GM08714 (cell line): ENCODE measurements around the gene PLD5.
"Not testable (repeated sequence)": the region's sequence is repeated elsewhere in the genome, so short reads cannot be mapped to it uniquely, and the experiment has no call there.

Experiments
- H3K4me3 ChIP-seq: fragments of 200-500 bp; sonication (Bioruptor generic); 2 replicates; pipeline ENCODE4 v1.5.1; 2014; ENCODE audit warnings: mild to moderate bottlenecking, low read length, inconsistent platforms
- ZNF274 ChIP-seq: IDR thresholded peaks from 2 replicates; pipeline ENCODE4 v1.6.1; 2012; ENCODE audit warnings: mild to moderate bottlenecking, low read depth, low read length

The PLD5 gene

DNA sequence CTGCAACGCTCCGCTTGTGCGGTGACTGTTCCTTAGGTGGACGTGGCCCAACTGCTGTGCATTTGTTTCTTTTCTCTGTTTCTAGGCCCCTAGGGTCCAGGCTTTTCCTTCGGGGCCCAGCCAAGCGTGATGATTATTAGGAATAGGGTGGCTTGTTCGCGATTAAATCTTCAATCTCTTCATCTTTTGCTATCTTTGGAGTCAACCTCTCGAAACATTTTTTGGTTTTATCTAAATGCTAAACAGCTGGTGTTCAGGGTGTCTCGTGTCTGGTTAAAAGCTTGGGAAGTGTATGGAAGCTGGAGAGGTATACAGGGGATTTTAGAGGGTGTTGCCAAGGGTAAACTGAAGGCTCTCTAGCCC, 844 bp upstream of the PLD5 start:
- TF ChIP-seq ZNF274, result no peak
- H3K4me3 ChIP-seq, result no peak overlapping the region; the same call in 1 of the 2 replicates

DNA sequence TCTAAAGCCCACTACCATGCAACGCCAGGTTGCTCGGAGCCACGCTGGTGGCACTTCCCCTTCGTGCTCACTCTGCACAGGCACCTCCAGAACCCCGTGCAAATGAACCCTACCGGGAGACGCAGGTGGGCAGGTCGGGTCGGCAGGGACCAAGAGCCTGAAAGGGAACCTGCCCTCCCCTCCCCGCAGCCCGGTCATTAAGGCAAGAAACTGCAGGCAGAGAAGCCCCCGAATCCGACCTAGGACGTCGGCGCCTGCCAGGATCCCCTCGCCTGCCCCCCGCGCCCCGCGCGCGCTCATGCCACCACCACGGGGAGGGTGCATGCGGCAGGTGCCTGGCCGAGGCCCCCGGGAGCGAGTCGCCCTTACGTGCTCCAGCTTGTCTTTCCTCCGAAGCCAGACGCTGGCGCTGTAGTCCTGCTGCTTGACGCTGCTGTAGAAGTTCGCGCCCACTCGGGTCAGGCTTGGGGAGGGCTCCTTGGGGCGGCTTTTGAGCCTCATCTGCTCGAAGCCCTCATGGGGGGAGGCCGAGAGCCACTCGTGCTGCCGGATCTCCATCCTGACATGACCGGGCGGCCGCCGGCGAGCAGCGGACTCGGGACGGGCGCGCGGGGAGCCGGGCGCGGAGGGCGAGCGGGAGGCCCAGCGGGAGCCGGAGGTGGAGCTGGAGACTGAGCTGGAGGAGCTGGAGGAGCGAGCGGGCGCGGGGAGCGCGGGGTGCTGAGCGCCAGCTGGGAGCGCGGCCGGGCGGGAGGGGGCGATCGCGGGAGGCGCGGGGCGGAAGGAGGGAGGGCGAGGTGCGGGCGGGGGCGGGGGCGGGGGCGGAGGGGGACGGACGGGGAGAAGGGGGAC, 552 bp downstream of the PLD5 start:
- TF ChIP-seq ZNF274, result no peak
- H3K4me3 ChIP-seq, result peak overlapping the region; percentile 36; the same call in 1 of the 2 replicates

DNA sequence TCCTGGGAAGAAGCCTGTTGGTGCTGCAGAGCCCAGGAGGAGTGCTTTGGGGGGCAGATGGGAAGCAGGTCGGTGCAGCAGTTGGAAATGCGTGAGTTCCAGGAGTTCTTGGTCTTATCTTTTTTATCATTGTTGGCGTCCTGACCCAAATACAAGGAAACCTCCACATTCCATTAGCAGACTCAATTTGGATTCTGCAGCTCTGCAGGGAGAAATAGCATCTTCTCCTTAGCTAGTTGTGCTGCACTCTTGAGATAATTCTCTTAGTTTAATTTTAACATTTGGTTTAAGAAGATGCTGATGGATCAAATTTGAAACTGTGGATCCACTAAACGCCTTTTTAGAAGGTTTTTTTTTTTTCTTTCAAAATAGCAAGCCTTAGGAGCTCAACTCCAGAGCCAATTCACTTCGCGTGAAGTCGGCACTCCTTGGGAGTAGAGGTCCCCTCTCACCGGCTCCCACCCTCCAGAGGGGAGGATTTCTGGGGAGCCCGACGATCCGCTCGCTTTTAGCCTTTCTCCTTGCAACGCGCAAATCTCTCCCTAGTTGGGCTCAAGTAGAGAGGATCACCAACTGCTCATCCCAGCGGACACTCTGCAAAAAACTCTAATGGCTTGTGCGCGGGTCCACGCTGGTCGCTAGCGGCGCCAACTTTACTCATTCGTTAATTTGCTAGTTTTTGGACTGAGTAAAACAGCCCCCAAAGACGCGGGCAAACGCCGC, 1.3 kb downstream of the PLD5 start:
- TF ChIP-seq ZNF274, result no peak
- H3K4me3 ChIP-seq, result no peak overlapping the region

DNA sequence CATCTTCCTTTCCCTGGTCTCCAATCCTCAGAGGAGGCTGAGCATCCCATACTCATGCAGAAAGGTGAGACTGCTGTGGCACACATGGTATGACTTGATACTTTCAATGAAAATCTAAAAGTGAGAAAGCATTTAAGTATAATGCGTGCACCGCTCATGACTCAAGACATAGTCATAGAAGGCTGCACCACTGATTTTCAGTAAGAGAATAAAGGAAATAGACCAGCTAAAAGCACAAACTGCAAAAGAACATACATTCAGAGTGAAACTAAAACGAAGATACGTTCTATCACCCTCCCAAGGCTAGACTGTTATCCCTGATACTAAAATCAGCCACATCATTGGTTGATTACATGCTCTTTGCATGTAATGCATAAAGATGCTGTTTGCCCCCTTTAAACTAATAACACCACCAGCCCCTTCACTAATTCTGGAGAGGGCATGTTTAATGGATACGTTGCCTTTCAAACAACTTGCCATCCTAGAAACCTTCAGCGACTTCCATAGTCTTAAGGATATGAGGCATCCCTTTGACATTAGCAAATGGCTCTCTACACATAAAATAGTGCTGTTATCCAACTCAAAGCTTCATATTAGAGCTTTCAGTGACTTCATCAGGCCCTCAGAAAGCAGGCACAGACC, 2.1 kb downstream of the PLD5 start:
- no peak for TF ChIP-seq ZNF274
- H3K4me3 ChIP-seq, result no peak overlapping the region

DNA sequence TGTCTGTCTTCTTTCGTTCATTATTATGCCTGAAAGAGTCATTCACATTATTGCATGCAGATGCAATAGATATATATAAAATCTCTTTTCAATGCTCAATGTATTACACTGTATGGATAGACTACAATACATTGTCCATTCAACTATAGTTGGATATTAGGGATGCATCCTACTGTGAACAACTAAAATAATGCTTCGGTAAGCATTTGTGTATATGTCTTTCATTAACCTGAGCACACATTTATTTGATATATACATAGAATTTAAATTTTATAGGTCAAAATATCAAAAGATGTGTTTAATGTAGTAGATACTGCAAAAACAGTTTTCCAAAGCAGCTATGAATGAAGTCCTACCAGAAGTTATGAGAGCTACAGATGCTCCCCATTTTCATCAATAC, 8.9 kb downstream of the PLD5 start:
- TF ChIP-seq ZNF274, result no peak
- H3K4me3 ChIP-seq, result no peak overlapping the region

DNA sequence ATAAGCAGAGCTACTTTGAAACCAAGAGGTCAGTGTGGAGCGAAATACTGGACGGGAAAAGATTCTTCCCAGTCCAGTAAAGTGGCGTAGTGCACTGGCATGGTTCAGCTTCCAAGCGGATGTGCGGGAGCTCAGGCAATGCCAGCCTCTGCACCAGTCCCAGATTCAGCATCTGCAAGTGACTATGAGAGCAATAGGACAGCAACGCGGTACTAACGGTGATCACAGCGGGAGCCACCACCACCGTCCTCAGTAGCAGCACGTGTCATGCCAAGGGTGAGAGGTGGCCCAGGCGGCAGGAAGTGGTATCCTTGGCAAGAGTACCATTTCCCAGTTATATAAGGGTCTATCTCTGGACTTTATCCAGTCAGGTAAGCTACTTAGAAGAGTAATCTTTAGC, 17.8 kb downstream of the PLD5 start:
- no peak overlapping the region for H3K4me3 ChIP-seq

DNA sequence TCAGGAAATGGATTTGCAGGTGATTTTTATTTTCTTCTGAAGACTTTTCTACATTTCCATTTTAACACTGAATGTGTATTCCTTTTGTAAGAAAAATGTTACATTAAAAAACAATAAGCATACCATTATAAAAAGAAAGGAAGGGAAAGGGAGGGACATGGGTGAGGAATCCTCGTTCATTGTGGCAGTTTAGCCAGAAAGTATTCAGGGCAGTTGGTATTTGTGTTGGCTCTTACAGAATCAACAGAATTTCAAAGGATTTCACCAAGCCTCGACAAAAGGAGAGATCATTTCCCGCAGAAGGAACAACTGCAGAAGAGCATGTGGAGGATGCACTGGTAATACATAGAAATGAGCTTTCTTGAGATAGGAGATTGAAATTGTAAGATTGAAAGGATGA, 35.0 kb downstream of the PLD5 start:
- no peak for TF ChIP-seq ZNF274
- no peak overlapping the region for H3K4me3 ChIP-seq

More for the DNA sequence above, 17.8 kb downstream of the PLD5 start:
- no peak for TF ChIP-seq ZNF274

DNA sequence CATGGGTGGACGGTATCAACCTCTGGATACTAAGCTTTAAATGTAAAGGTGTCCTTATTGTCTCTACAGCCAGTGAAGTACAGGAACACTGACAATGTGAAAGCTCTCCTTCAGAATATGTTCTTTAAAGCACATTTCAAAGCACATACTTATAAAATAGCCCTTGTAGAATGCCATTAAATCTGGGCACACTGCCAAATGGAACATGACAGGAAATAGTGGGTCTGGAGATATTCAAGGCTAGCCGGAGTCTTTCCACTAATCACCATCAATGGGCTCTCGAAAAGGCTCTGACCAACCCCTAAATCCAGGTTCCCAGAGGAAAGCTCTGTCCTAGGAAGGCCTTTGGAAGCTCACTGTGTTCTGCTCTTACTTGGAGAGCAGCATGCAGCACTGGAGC, 46.6 kb downstream of the PLD5 start:
- H3K4me3 ChIP-seq, result no peak overlapping the region
- no peak for TF ChIP-seq ZNF274

DNA sequence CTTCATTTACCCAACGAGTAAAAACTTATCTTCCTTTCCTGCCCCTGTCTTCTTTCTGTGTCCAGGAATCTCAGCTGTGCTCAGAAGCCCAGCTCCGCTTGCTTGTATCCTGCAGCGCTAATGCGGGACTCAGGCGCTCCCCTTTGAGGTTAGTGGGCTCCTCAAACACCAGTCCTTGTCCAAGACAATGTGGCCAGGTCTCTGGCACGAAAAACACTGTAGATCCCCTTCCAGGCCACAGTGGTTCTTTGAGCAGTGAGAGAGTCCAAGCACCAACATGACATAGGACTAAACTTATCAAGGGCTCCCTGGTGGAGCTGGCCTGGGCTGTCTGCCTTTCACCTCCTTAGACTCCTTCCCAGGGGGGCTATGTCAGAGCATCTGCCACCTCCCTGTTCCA, 53.7 kb downstream of the PLD5 start:
- no peak overlapping the region for H3K4me3 ChIP-seq
- TF ChIP-seq ZNF274, result no peak

DNA sequence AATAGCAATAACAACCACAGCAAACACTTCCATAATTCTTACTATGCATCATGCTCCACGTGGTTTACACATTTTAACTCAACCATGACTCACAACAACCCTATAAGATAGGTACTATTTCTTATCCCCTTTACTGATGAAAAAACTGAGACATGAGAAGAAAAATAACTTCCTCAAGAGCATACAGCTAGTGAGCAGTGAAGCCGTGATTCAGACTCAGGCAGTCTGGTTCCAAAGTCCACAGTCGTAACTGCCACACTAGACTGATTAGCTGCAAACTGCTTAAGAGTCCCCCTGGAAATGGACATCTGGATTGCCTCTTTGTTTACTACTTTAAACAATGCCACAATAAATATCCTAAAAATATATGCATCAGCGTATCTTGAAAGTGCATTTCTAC, 55.7 kb downstream of the PLD5 start:
- no peak for TF ChIP-seq ZNF274
- H3K4me3 ChIP-seq, result no peak overlapping the region

DNA sequence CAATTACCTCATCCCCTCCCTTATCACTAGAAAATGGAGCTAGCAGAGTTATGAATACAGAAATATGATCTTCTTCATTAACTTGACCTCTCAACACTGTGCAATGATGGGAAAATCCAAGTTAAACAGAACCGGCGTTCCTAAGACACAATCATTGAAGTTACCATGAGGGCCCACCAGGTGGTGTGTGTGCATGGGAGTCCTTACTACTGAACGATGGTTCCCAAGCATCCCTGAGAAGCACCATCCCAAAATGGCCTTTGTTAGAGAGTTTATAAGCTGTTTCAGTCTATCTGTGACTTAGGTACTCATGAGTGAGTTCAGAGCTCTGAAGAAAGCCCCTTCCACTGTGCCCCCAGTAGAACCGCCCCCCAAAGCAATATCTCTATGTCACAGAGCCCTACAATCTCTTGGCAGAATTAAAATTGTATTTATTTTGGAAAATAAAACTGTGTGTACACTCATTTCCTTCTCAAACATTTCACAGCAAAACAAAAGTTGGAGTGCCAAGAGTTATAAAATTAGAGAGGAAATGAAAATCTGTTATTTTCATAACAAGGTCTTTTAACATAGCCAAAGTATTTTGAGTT, 56.8 kb downstream of the PLD5 start:
- no peak for TF ChIP-seq ZNF274
- no peak overlapping the region for H3K4me3 ChIP-seq

DNA sequence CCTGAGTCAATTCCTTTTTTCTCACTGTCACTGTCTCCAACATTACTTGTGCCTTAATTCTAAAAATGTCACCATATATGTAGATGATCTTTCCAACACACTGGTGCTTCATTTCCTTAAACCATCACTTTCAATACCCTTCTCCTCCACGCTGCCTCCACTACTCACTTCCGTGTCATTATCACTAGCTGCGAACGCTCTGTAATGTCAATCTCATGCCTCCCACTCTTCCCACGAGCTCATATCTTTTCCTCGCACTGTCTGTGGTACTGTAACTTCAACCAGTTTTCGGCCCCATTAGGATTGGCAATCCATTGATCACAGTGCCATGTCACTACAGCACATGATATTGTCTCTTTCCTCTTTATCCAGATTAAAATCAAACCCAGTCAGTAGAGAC, 61.6 kb downstream of the PLD5 start:
- no peak for TF ChIP-seq ZNF274
- H3K4me3 ChIP-seq, result no peak overlapping the region

DNA sequence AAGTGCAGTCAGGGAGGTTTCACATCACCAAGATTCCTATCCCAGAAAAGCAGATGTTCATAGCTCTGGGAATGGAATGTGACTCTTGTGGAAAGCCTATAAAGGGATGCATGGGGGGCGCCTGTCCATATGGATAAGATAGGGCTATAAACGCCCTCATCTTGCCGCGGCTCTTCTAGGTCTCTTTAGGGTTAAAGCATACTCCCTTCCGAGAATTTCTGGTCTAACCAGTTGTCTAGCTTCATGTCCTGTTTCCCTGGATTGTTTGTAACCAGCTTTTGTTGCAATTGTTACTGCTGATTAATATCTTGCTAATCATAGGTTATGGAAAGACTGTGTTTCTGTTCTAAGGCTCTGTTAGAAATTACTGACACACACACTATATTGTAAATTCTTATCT, 64.8 kb downstream of the PLD5 start:
- not testable (repeated sequence) for H3K4me3 ChIP-seq

DNA sequence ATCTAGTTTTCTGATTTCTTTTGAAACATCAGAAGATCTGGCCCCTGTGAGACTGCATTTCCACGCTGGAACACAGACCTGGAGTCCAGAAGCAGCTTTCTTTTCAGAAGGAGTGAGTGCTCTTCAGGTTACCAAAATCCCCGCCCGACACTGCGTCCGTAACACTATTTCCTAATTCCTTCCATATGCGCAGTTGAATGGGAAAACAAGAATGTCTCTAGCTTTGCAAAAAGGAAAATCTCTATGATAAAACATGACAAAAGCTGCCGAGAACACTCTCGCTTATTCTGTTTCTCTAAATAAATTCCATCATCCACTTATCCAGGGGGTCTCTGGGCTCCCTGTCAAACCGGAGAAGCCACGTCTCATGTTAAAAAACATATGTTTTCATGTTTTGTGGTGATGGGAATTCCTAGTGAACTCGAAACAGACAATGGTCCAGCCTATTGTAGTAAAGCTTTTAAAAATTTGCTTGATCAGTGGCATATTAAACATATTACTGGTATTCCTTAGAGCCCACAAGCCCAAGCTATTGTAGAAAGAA, 67.7 kb downstream of the PLD5 start:
- no peak overlapping the region for H3K4me3 ChIP-seq
- TF ChIP-seq ZNF274, result no peak
